K562 (cell line): ENCODE results near the gene RNF187. TPM values are rescaled to one million over a fixed set of nuclear protein-coding genes. Genes with fewer than 3 reads are reported as not detected.

Experiments
- AFF4 ChIP-seq: sonication (generic); formaldehyde crosslinking; IDR thresholded peaks from 2 replicates; pipeline ENCODE4 v1.8.0; 2023; ENCODE audit warnings: mild to moderate bottlenecking, missing genetic modification reagents
- ELF2 ChIP-seq: fragments of 250-450 bp; sonication (Bioruptor Pico); IDR thresholded peaks from 2 replicates; pipeline ENCODE4 v1.5.0; 2021; ENCODE audit warnings: mild to moderate bottlenecking
- ETV1 ChIP-seq: fragments of 450-650 bp; conservative IDR thresholded peaks from 2 replicates; pipeline ENCODE4 v1.6.1; 2016; ENCODE audit warnings: missing genetic modification characterization, control low read depth, low read depth, missing compliant biosample characterization
- HES1 ChIP-seq: fragments of 450-650 bp; IDR thresholded peaks from 2 replicates; pipeline ENCODE4 v1.6.1; 2016; ENCODE audit warnings: low read depth, mild to moderate bottlenecking, moderate library complexity
- KLF1 ChIP-seq: fragments of 450-650 bp; IDR thresholded peaks from 2 replicates; pipeline ENCODE4 v1.6.1; 2016; ENCODE audit warnings: missing genetic modification characterization, missing compliant biosample characterization
- MYC ChIP-seq, 2 experiments: fragments of 250-450 bp in 1 of 2; sonication (Bioruptor Pico) in 1 of 2; IDR thresholded peaks; 2 replicates each; pipeline versions ENCODE4 v1.5.1 to v1.6.1; 2012 to 2021; ENCODE audit warnings: low read depth in 2 of 2, borderline replicate concordance in 1 of 2, improper control_type of control experiment in 1 of 2, low read length in 1 of 2, mild to moderate bottlenecking in 1 of 2, moderate library complexity in 1 of 2
- NR2C2 ChIP-seq, 2 experiments: fragments of 200-800 bp in 1 of 2; sonication (Bioruptor generic) in 1 of 2; sonication (generic) in 1 of 2; formaldehyde crosslinking in 1 of 2; IDR thresholded peaks; 2 replicates each; pipeline versions ENCODE4 v1.6.1 to v1.8.0; 2016 to 2022; ENCODE audit warnings: mild to moderate bottlenecking in 1 of 2, missing compliant biosample characterization in 1 of 2, missing genetic modification characterization in 1 of 2, missing genetic modification reagents in 1 of 2
- PHF8 ChIP-seq: fragments of 200-600 bp; sonication (generic); IDR thresholded peaks from 2 replicates; pipeline ENCODE4 v1.6.1; 2012; ENCODE audit warnings: mixed run types, mild to moderate bottlenecking, inconsistent platforms, low read length, moderate library complexity, borderline replicate concordance
- SMARCC2 ChIP-seq: fragments of 450-650 bp; IDR thresholded peaks from 2 replicates; pipeline ENCODE4 v1.6.1; 2017; ENCODE audit warnings: antibody characterized with exemption, moderate library complexity, mild to moderate bottlenecking, low read depth
- ZBTB33 ChIP-seq: sonication (generic); formaldehyde crosslinking; IDR thresholded peaks from 2 replicates; pipeline ENCODE4 v1.8.1; 2023; ENCODE audit warnings: mild to moderate bottlenecking, missing genetic modification reagents
- ZBTB7A ChIP-seq: IDR thresholded peaks from 2 replicates; pipeline ENCODE4 v1.6.1; 2011; ENCODE audit warnings: low read depth, mild to moderate bottlenecking, low read length, moderate library complexity, borderline replicate concordance; ENCODE audit not compliant: control insufficient read depth
- polyA plus RNA-seq, 8 experiments: library from polyadenylated mRNA; depleted of rRNA in 4 of 8; stranded (reverse) in 5 of 8; unstranded in 3 of 8; fragments of >200 nt; fragmentation: Nextera tagmentation in 2 of 8; fragmentation: Illumina TruSeq in 1 of 8; extraction: Ambion mirVana in 2 of 8; extraction: Trizol in 1 of 8; gene quantifications; 2 replicates each; pipeline versions ENCODE4 v1.2.1 to v1.2.3, GENCODE V29; 2011 to 2014; ENCODE audit warnings: inconsistent platforms in 1 of 8, missing spikeins in 1 of 8
- total RNA-seq, 7 experiments: library from RNA; depleted of rRNA in 6 of 7; stranded (reverse); fragments of >200 nt in 6 of 7; fragmentation: Illumina TruSeq in 2 of 7; extraction: Trizol in 2 of 7; gene quantifications; 2 replicates each; pipeline versions ENCODE4 v1.2.1 to v1.2.3, GENCODE V29; 2011 to 2021; ENCODE audit warnings: low replicate concordance in 1 of 7
- TF ChIP-seq, protein P1 (sequence below): sonication (generic); formaldehyde crosslinking; IDR thresholded peaks from 2 replicates; pipeline ENCODE4 v1.8.0; 2023; ENCODE audit warnings: missing genetic modification reagents, mild to moderate bottlenecking, borderline replicate concordance

Gene RNF187
- total and polyA plus RNA-seq, 9 of the 15 experiments (the other 6 are each of a cell fraction or from before 2014, with no cell fraction given): 2.3 to 119 (median 41.9) TPM

DNA sequence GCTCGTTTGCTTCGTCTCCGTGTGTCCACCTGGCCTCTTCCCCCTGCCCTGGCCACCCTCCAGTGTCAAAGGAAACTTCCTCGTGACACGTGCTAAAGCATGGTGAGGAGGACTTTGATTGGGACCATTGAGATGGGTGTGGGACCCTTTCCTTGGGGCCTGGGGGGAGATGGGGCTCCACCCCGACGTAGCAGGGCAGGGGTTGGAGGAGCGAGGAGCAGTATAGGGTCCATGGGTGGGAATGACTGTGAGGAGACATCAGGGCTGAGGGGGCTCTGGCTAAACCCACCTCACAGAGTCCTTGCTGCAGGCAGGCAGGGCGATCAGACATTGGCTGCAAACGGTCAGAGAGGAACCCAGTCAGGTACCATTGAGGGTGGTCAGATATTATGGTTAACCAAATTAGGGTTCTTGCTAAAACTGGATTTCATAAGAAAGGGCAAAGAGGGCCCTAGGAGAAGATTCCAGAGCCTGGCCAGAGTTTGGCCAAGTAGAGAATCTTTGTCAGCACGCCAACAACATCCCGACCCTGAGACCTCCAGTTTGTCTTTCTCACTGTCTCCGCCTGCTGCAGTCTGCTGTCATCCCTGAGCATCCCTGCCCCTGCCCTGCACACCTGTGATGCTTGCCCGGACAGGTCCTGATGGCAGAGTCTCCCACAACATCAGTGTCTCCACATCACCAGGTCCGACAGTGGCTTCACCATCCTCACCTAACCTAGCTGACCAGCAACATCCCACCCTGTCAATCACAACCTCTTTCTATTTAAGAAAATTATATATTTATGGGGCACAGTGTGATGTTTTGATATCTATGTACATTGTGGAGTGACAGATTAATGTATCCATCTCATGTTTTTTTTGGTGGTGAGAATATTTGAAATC lies 8.0 kb downstream of the RNF187 start (continued):
- no peak for TF ChIP-seq SMARCC2
- TF ChIP-seq HES1: no peak
- TF ChIP-seq ZBTB7A: no peak
- TF ChIP-seq PHF8: no peak
- no peak for TF ChIP-seq ELF2 (CRISPR knock-in tag)
- TF ChIP-seq, protein P1, sequence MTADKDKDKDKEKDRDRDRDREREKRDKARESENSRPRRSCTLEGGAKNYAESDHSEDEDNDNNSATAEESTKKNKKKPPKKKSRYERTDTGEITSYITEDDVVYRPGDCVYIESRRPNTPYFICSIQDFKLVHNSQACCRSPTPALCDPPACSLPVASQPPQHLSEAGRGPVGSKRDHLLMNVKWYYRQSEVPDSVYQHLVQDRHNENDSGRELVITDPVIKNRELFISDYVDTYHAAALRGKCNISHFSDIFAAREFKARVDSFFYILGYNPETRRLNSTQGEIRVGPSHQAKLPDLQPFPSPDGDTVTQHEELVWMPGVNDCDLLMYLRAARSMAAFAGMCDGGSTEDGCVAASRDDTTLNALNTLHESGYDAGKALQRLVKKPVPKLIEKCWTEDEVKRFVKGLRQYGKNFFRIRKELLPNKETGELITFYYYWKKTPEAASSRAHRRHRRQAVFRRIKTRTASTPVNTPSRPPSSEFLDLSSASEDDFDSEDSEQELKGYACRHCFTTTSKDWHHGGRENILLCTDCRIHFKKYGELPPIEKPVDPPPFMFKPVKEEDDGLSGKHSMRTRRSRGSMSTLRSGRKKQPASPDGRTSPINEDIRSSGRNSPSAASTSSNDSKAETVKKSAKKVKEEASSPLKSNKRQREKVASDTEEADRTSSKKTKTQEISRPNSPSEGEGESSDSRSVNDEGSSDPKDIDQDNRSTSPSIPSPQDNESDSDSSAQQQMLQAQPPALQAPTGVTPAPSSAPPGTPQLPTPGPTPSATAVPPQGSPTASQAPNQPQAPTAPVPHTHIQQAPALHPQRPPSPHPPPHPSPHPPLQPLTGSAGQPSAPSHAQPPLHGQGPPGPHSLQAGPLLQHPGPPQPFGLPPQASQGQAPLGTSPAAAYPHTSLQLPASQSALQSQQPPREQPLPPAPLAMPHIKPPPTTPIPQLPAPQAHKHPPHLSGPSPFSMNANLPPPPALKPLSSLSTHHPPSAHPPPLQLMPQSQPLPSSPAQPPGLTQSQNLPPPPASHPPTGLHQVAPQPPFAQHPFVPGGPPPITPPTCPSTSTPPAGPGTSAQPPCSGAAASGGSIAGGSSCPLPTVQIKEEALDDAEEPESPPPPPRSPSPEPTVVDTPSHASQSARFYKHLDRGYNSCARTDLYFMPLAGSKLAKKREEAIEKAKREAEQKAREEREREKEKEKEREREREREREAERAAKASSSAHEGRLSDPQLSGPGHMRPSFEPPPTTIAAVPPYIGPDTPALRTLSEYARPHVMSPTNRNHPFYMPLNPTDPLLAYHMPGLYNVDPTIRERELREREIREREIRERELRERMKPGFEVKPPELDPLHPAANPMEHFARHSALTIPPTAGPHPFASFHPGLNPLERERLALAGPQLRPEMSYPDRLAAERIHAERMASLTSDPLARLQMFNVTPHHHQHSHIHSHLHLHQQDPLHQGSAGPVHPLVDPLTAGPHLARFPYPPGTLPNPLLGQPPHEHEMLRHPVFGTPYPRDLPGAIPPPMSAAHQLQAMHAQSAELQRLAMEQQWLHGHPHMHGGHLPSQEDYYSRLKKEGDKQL (CRISPR knock-in tag): no peak
- TF ChIP-seq ETV1 (tag): no peak
- TF ChIP-seq NR2C2 (CRISPR knock-in tag; IDR thresholded peaks at IDR 0.05): no peak
- no peak for TF ChIP-seq NR2C2 (tag; IDR thresholded peaks at IDR 0.05)
- no peak for TF ChIP-seq KLF1 (tag)
- TF ChIP-seq MYC (IDR thresholded peaks at IDR 0.05; ENCODE audit: low read depth, low read length): no peak
- TF ChIP-seq MYC (CRISPR knock-in tag; IDR thresholded peaks at IDR 0.05; ENCODE audit: borderline replicate concordance, low read depth): no peak
- no peak for TF ChIP-seq ZBTB33
- no peak for TF ChIP-seq AFF4 (CRISPR knock-in tag)
